HepG2 (cell line): ENCODE results near the gene FGD6. TPM values are rescaled to one million over a fixed set of nuclear protein-coding genes. Genes with fewer than 3 reads are reported as not detected.

ENCODE experiments used
- ATAC-seq: fragments of 200-7000 bp; cut with Tn5 transposase; 3 replicates; pipeline ENCODE4 v1.9.1; 2020; ENCODE audit warnings: mild to moderate bottlenecking, moderate library complexity
- BruUV-seq: library from RNA; stranded (reverse); fragments of 400-500 nt; replicated peaks from 2 replicates; lab custom pipeline; 2021; lab: Mats Ljungman, UMichigan
- CTCF ChIA-PET: fragments of 300-600 bp; formaldehyde crosslinking; extraction: SDS; loops from one replicate; lab custom pipeline; 2021; ENCODE audit warnings: low total read pairs, inconsistent platforms, low intra/inter-chr PET ratio; lab: Yijun Ruan, JAX
- POLR2A ChIA-PET: fragments of 350-600 bp; sonication (Branson Sonifier 250); formaldehyde crosslinking; loops from one replicate; lab custom pipeline; 2020; ENCODE audit warnings: antibody characterized with exemption, inconsistent platforms; lab: Yijun Ruan, JAX
- DNase-seq: peaks from one replicate; pipeline ENCODE4 v3.0.0-alpha.2; 2015; ENCODE audit warnings: low spot score
- FAIRE-seq: peaks from 3 replicates; lab custom pipeline; 2011; peaks lifted over from hg19 to GRCh38; lab: Jason Lieb, UNC
- H2AFZ ChIP-seq: one replicate; pipeline ENCODE4 v1.6.1; 2011; ENCODE audit warnings: low read length, inconsistent platforms
- H3K27ac ChIP-seq: fragments of 300-600 bp; 3 replicates; pipeline ENCODE4 v1.8.0; 2011; ENCODE audit warnings: mixed run types, mild to moderate bottlenecking, mixed read lengths, low read length, inconsistent platforms; ENCODE audit not compliant: insufficient read depth; ENCODE audit errors: extremely low read length
- H3K27me3 ChIP-seq, 2 experiments: fragments of 200-600 bp in 1 of 2; 2 replicates in 1 of 2; 3 replicates in 1 of 2; pipeline versions ENCODE4 v1.6.0 to v1.8.0; 2011; ENCODE audit warnings: low read length in 2 of 2, mild to moderate bottlenecking in 2 of 2, moderate library complexity in 2 of 2, inconsistent platforms in 1 of 2; ENCODE audit not compliant: insufficient read depth in 2 of 2, control insufficient read depth in 1 of 2
- H3K36me3 ChIP-seq, 2 experiments: fragments of 200-600 bp in 1 of 2; replicated peaks in 1 of 2; 2 replicates in 1 of 2; 3 replicates in 1 of 2; pipeline versions ENCODE4 v1.5.1 to v1.8.0; 2011; ENCODE audit warnings: low read length in 2 of 2, inconsistent platforms in 1 of 2; ENCODE audit not compliant: insufficient read depth in 2 of 2, control insufficient read depth in 1 of 2
- H3K4me1 ChIP-seq: 2 replicates; pipeline ENCODE4 v1.5.1; 2012; ENCODE audit warnings: low read length, inconsistent platforms; ENCODE audit not compliant: insufficient read depth
- H3K4me2 ChIP-seq: 2 replicates; pipeline ENCODE4 v1.6.0; 2011; ENCODE audit warnings: low read depth, low read length, inconsistent platforms
- H3K4me3 ChIP-seq, 3 experiments: fragments of 200-600 bp in 1 of 3; sonication (generic), shearing (Covaris generic) in 1 of 3; replicated peaks in 1 of 3; 2 replicates each; pipeline ENCODE4 v1.5.1; 2011 to 2016; ENCODE audit warnings: low read length in 3 of 3, inconsistent platforms in 2 of 3, low read depth in 2 of 3, mild to moderate bottlenecking in 2 of 3, control low read depth in 1 of 3, mixed read lengths in 1 of 3; ENCODE audit not compliant: insufficient read depth in 1 of 3
- H3K79me2 ChIP-seq: one replicate; pipeline ENCODE4 v1.6.1; 2011; ENCODE audit warnings: low read length, inconsistent platforms; ENCODE audit not compliant: insufficient read depth
- H3K9ac ChIP-seq: 2 replicates; pipeline ENCODE4 v1.6.0; 2011; ENCODE audit warnings: mild to moderate bottlenecking, low read depth, low read length, inconsistent platforms; ENCODE audit not compliant: insufficient read depth
- H3K9me3 ChIP-seq: 2 replicates; pipeline ENCODE4 v1.5.1; 2012; ENCODE audit warnings: mild to moderate bottlenecking, low read length
- H4K20me1 ChIP-seq: 2 replicates; pipeline ENCODE4 v1.6.0; 2011; ENCODE audit warnings: inconsistent platforms, mild to moderate bottlenecking, low read length, moderate library complexity; ENCODE audit not compliant: insufficient read depth
- ETV5 ChIP-seq: IDR thresholded peaks from 2 replicates; pipeline ENCODE4 v1.6.1; 2018; ENCODE audit warnings: missing biosample characterization, missing genetic modification reagents, inconsistent platforms, borderline replicate concordance
- FOXO1 ChIP-seq: sonication (generic); formaldehyde crosslinking; IDR thresholded peaks from 2 replicates; pipeline ENCODE4 v1.4.0; 2020; ENCODE audit warnings: missing genetic modification reagents
- IKZF1 ChIP-seq: fragments of 450-650 bp; IDR thresholded peaks from 2 replicates; pipeline ENCODE4 v1.7.1; 2016
- KDM4B ChIP-seq: sonication (generic); formaldehyde crosslinking; IDR thresholded peaks from 2 replicates; pipeline ENCODE4 v1.4.0; 2020; ENCODE audit warnings: missing genetic modification reagents
- MED8 ChIP-seq: sonication (generic); formaldehyde crosslinking; IDR thresholded peaks from 2 replicates; pipeline ENCODE4 v1.8.1; 2023; ENCODE audit warnings: mild to moderate bottlenecking, missing genetic modification reagents; ENCODE audit not compliant: insufficient replicate concordance
- MXI1 ChIP-seq: IDR thresholded peaks from 3 replicates; pipeline ENCODE4 v1.6.1; 2012; ENCODE audit warnings: low read depth, low read length, inconsistent platforms, borderline replicate concordance
- NBN ChIP-seq: fragments of 450-650 bp; conservative IDR thresholded peaks from 2 replicates; pipeline ENCODE4 v1.6.1; 2017
- NR2C2 ChIP-seq: sonication (generic); formaldehyde crosslinking; IDR thresholded peaks from 2 replicates; pipeline ENCODE4 v1.4.0; 2020; ENCODE audit warnings: missing genetic modification reagents, mild to moderate bottlenecking, moderate library complexity, borderline replicate concordance
- PPARG ChIP-seq: conservative IDR thresholded peaks from 2 replicates; pipeline ENCODE4 v1.6.1; 2016; ENCODE audit warnings: missing biosample characterization, missing genetic modification reagents
- SIN3A ChIP-seq: IDR thresholded peaks from 2 replicates; pipeline ENCODE4 v1.6.1; 2011; ENCODE audit warnings: low read depth, mild to moderate bottlenecking, control low read depth, low read length, borderline replicate concordance
- SNRNP70 ChIP-seq: fragments of 200-400 bp; formaldehyde crosslinking; IDR thresholded peaks from 2 replicates; pipeline ENCODE4 v1.6.1; 2017; ENCODE audit warnings: mild to moderate bottlenecking, low read depth, low read length, moderate library complexity
- ZNF143 ChIP-seq: sonication (generic); formaldehyde crosslinking; IDR thresholded peaks from 2 replicates; pipeline ENCODE4 v1.4.0; 2020; ENCODE audit warnings: missing genetic modification reagents
- ZNF484 ChIP-seq: sonication (generic); formaldehyde crosslinking; IDR thresholded peaks from 2 replicates; pipeline ENCODE4 v1.5.1; 2020; ENCODE audit warnings: mild to moderate bottlenecking, low read depth, missing genetic modification reagents, borderline replicate concordance
- ZNF550 ChIP-seq: sonication (generic); formaldehyde crosslinking; IDR thresholded peaks from 2 replicates; pipeline ENCODE4 v1.4.0; 2020; ENCODE audit warnings: mild to moderate bottlenecking, missing genetic modification reagents, borderline replicate concordance
- ZNF589 ChIP-seq: sonication (generic); formaldehyde crosslinking; conservative IDR thresholded peaks from 2 replicates; pipeline ENCODE4 v1.8.0; 2022; ENCODE audit warnings: mild to moderate bottlenecking, moderate library complexity, missing genetic modification reagents
- ZNF713 ChIP-seq: sonication (generic); formaldehyde crosslinking; IDR thresholded peaks from 2 replicates; pipeline ENCODE4 v1.4.0; 2020; ENCODE audit warnings: mild to moderate bottlenecking, missing genetic modification reagents
- WGBS: methylation state at CpG from one replicate; pipeline ENCODE4 v1.1.6; 2017; ENCODE audit warnings: low lambda C conversion rate; 5-methylcytosine and 5-hydroxymethylcytosine counted together
- in situ Hi-C: cut with HindIII; loops from 2 replicates; pipeline ENCODE4 v1.10.0; 2017; ENCODE audit warnings: low pct_unique_long_range_greater_than_20kb; ENCODE audit not compliant: extremely low pct_ligation_motif_present
- intact Hi-C: fragments of 100-400 bp; cut with micrococcal nuclease; formaldehyde crosslinking; loops from one replicate; pipeline ENCODE4 v1.10.0; 2022; ENCODE audit not compliant: unreplicated experiment
- polyA plus RNA-seq, 8 experiments: library from polyadenylated mRNA; depleted of rRNA in 3 of 8; stranded (reverse) in 7 of 8; unstranded in 1 of 8; fragments of >200 nt; fragmentation: Illumina TruSeq in 4 of 8; extraction: Trizol in 4 of 8; gene quantifications; 2 replicates each; pipeline versions ENCODE4 v1.2.1 to v1.2.3, GENCODE V29; 2011 to 2016; ENCODE audit warnings: low read depth in 4 of 8, missing spikeins in 1 of 8, mixed read lengths in 1 of 8; ENCODE audit not compliant: insufficient read depth in 1 of 8
- total RNA-seq, 5 experiments: library from RNA; depleted of rRNA; stranded (reverse); fragments of >200 nt; fragmentation: Illumina TruSeq; extraction: Trizol; gene quantifications; 2 replicates each; pipeline ENCODE4 v1.2.3, GENCODE V29; 2016; ENCODE audit warnings: low read depth in 1 of 5
- TF ChIP-seq, protein P1 (sequence below): sonication (generic); formaldehyde crosslinking; IDR thresholded peaks from 2 replicates; pipeline ENCODE4 v1.8.1; 2022; ENCODE audit warnings: mild to moderate bottlenecking, missing genetic modification reagents
- TF ChIP-seq, protein P2 (sequence below): sonication (generic); formaldehyde crosslinking; IDR thresholded peaks from 2 replicates; pipeline ENCODE4 v1.8.0; 2022; ENCODE audit warnings: missing genetic modification reagents, mild to moderate bottlenecking, borderline replicate concordance
- TF ChIP-seq, protein P3 (sequence below): sonication (generic); formaldehyde crosslinking; IDR thresholded peaks from 2 replicates; pipeline ENCODE4 v1.5.0; 2020; ENCODE audit warnings: mild to moderate bottlenecking, missing genetic modification reagents
- TF ChIP-seq, protein P4 (sequence below): sonication (generic); formaldehyde crosslinking; IDR thresholded peaks from 2 replicates; pipeline ENCODE4 v1.4.0; 2020; ENCODE audit warnings: missing genetic modification reagents

The FGD6 gene
- total and polyA plus RNA-seq, 2 of the 13 experiments (the other 11 are each of a cell fraction or from before 2014, with no cell fraction given): 2.2 to 4.3 TPM

DNA sequence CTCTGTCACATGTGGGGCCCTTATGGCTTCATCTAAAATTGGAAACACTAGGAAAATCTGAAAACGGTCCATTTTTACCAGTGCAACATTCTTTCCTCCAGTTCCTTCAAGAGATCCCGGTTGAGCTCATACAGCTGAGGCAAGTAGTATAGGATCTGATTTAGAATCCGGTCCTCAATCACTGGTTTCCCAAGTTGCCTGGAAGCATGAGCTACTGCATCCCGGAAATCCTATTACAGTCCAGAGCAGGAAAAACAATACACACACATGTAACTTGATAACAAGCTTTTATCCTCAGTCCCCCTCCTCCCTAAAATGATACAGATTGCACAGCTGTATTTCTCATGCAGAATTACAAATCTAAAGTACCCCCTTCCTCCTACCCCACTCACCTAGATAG is 76.0 kb downstream of the FGD6 start:
- ATAC-seq: no peak
- no peaks in the 10 kb centered on the region for H3K36me3 ChIP-seq
- no peak overlapping the region for H2AFZ ChIP-seq
- intact Hi-C loops (no loop called here), in situ Hi-C loops (no loop called here)
- H3K4me1 ChIP-seq: peaks cover 10% of the 10 kb centered on the region
- H3K27ac ChIP-seq: no peak overlapping the region
- H3K9me3 ChIP-seq: no peaks in the 10 kb centered on the region
- H3K4me3 ChIP-seq: no peak overlapping the region
- ChIA-PET POLR2A (no interaction called here), CTCF (no interaction called here)
- TF ChIP-seq, protein P1, sequence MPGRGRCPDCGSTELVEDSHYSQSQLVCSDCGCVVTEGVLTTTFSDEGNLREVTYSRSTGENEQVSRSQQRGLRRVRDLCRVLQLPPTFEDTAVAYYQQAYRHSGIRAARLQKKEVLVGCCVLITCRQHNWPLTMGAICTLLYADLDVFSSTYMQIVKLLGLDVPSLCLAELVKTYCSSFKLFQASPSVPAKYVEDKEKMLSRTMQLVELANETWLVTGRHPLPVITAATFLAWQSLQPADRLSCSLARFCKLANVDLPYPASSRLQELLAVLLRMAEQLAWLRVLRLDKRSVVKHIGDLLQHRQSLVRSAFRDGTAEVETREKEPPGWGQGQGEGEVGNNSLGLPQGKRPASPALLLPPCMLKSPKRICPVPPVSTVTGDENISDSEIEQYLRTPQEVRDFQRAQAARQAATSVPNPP (CRISPR knock-in tag): no peak
- TF ChIP-seq NR2C2 (CRISPR knock-in tag): no peak
- no peak for TF ChIP-seq NBN
- TF ChIP-seq, protein P2, sequence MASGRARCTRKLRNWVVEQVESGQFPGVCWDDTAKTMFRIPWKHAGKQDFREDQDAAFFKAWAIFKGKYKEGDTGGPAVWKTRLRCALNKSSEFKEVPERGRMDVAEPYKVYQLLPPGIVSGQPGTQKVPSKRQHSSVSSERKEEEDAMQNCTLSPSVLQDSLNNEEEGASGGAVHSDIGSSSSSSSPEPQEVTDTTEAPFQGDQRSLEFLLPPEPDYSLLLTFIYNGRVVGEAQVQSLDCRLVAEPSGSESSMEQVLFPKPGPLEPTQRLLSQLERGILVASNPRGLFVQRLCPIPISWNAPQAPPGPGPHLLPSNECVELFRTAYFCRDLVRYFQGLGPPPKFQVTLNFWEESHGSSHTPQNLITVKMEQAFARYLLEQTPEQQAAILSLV (CRISPR knock-in tag): no peak
- TF ChIP-seq ETV5: no peak
- TF ChIP-seq ZNF484 (CRISPR knock-in tag): no peak
- TF ChIP-seq MED8: no peak
- TF ChIP-seq ZNF550 (CRISPR knock-in tag): no peak
- no peak for TF ChIP-seq SIN3A
- TF ChIP-seq PPARG: no peak
- no peak for TF ChIP-seq ZNF713 (CRISPR knock-in tag)
- TF ChIP-seq, protein P3, sequence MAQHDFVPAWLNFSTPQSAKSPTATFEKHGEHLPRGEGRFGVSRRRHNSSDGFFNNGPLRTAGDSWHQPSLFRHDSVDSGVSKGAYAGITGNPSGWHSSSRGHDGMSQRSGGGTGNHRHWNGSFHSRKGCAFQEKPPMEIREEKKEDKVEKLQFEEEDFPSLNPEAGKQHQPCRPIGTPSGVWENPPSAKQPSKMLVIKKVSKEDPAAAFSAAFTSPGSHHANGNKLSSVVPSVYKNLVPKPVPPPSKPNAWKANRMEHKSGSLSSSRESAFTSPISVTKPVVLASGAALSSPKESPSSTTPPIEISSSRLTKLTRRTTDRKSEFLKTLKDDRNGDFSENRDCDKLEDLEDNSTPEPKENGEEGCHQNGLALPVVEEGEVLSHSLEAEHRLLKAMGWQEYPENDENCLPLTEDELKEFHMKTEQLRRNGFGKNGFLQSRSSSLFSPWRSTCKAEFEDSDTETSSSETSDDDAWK (CRISPR knock-in tag): no peak
- TF ChIP-seq ZNF143: no peak
- TF ChIP-seq, protein P4, sequence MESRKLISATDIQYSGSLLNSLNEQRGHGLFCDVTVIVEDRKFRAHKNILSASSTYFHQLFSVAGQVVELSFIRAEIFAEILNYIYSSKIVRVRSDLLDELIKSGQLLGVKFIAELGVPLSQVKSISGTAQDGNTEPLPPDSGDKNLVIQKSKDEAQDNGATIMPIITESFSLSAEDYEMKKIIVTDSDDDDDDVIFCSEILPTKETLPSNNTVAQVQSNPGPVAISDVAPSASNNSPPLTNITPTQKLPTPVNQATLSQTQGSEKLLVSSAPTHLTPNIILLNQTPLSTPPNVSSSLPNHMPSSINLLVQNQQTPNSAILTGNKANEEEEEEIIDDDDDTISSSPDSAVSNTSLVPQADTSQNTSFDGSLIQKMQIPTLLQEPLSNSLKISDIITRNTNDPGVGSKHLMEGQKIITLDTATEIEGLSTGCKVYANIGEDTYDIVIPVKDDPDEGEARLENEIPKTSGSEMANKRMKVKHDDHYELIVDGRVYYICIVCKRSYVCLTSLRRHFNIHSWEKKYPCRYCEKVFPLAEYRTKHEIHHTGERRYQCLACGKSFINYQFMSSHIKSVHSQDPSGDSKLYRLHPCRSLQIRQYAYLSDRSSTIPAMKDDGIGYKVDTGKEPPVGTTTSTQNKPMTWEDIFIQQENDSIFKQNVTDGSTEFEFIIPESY (CRISPR knock-in tag): no peak
- no peak for TF ChIP-seq KDM4B (CRISPR knock-in tag)
- TF ChIP-seq ZNF589 (CRISPR knock-in tag): no peak
- no peak for TF ChIP-seq IKZF1
- TF ChIP-seq FOXO1: no peak
- TF ChIP-seq MXI1: no peak
- no peak for TF ChIP-seq SNRNP70
- H3K27me3 ChIP-seq: no peaks in the 10 kb centered on the region
- no peak for FAIRE-seq
- H4K20me1 ChIP-seq: no peaks in the 10 kb centered on the region
- H3K9ac ChIP-seq: no peak overlapping the region
- no peaks in the 10 kb centered on the region for H3K79me2 ChIP-seq
- WGBS: 96% methylated on average over 4 of the region's 4 CpGs
- DNase-seq: no peak
- no TSS peak for BruUV-seq
- H3K4me2 ChIP-seq: no peak overlapping the region
